ENCODE data around the gene TSPOAP1.
A peak's percentile ranks its signal among the peaks of the same experiment; 100 is the strongest.

Gene TSPOAP1

GRCh38 chr17:58360296-58361063, 31.9 kb upstream of the TSPOAP1 start:
- no peak overlapping the region for H3K27ac ChIP-seq
- no peak for TF ChIP-seq CTCF (conservative IDR thresholded peaks at IDR 0.05)

GRCh38 chr17:58358408-58359172, 30.0 kb upstream of the TSPOAP1 start:
- TF ChIP-seq CTCF (conservative IDR thresholded peaks at IDR 0.05) = no peak
- H3K27ac ChIP-seq = no peak overlapping the region

- TF ChIP-seq CTCF (conservative IDR thresholded peaks at IDR 0.05) = no peak
- no peak overlapping the region for H3K27ac ChIP-seq
These were observed 29.0 kb upstream of the TSPOAP1 start for GRCh38 chr17:58357312-58358297.

- no peak overlapping the region for H3K27ac ChIP-seq
These were observed 27.6 kb upstream of the TSPOAP1 start for GRCh38 chr17:58356231-58356630.

GRCh38 chr17:58354541-58355216, 26.1 kb upstream of the TSPOAP1 start:
- H3K27ac ChIP-seq = peak overlapping the region; percentile 92
- no peak for TF ChIP-seq CTCF (conservative IDR thresholded peaks at IDR 0.05)

More at GRCh38 chr17:58356231-58356630, 27.6 kb upstream of the TSPOAP1 start:
- TF ChIP-seq CTCF (conservative IDR thresholded peaks at IDR 0.05) = no peak

GRCh38 chr17:58353389-58353825, 24.8 kb upstream of the TSPOAP1 start:
- H3K27ac ChIP-seq = peak overlapping the region; percentile 92
- no peak for TF ChIP-seq CTCF (conservative IDR thresholded peaks at IDR 0.05)

Measured in VCaP (cell line).